Activated gamma-delta T cell treated with anti-CD3 and anti-CD28 coated beads, Interleukin-2, amount 50 U/mL, for 16 hours (primary cell): Measurements from ENCODE around the gene NUAK1.

Experiments used
- DNase-seq: peaks from one replicate; pipeline ENCODE4 v3.0.0-alpha.2; 2020; ENCODE audit warnings: low read depth

NUAK1 gene

GRCh38 chr12:106109168-106109910 is 29.4 kb downstream of the NUAK1 start:
- DNase-seq: no peak

DNA sequence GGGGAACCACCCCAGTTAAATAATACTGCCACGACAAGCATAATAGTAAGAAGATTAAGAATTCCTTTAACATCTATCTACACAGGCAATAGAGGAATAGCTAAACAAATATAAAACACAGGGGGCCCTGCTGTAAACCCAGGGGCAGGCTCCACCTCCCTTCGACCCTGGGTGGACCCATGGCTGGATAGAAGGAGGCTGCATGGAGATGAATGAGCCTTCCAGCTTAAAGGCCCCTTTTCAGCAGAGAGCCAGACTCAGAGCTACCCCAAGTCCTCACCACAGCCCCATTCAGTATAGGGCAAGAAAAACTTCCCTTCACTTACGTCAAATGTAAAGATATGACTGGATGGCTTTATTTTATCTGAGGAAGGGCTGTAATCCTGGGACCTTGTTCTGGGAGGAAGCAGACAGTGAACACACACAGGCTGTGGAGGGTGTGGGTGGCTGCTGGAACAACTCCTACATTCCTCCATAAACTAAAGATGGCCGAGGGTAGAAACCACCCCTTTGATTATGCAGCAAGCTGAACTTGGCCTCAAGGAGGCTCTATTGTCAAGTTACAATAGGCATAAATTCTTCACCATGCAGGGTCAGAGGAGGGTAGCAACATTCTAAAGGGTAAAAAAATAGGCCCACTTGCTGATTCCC is 30.4 kb downstream of the NUAK1 start:
- DNase-seq: no peak

- DNase-seq: no peak
Observed at GRCh38 chr12:106107566-106107965, 31.2 kb downstream of the NUAK1 start.

DNA sequence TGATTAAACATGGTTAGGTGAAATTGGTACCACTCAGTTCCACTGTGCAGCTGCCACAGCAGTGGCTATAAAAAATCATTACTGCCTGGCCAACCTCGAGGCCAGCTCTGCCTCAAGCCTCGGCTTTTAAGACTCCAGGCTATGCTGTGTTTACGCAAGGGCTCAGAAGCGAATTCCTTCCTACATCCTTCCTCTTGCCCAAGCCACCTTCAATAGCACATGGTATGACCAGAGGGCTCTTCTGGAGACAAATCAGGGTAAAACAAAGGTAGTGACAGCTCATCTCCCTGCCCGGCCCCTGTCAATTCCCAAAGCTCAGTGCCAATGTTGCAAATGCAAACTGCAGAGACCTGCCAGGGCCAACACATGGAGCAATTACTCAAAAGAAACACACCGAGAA is 31.9 kb downstream of the NUAK1 start:
- no peak for DNase-seq

DNA sequence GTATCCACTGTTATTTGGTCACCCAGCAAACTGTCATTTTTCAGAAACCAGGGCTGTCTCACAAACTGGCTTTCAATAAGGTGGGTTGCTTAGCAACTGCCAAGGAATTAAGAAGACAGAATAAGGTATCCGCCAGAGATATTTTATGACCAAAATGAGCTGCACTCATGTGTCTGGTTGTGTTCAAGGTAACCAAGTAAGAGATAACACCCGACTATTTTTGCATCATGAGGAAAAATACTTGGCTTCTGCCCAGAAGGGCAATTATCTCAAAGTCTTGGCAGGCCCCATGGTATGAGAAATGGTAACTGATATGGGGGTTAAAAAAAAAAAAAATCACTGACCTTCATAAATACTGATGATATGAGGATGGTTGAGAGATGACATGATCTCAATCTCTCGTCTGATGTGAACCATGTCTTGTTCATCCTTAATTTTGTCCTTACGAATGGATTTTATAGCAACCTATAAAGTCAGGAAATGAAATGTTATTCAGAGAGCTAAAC is 32.6 kb downstream of the NUAK1 start:
- DNase-seq: no peak

GRCh38 chr12:106101803-106102202 is 37.0 kb downstream of the NUAK1 start:
- DNase-seq: no peak

GRCh38 chr12:106098691-106099200 is 40.0 kb downstream of the NUAK1 start:
- DNase-seq: no peak

- no peak for DNase-seq
Observed at GRCh38 chr12:106097011-106097410, 41.7 kb downstream of the NUAK1 start.

GRCh38 chr12:106096376-106096775 is 42.4 kb downstream of the NUAK1 start:
- DNase-seq: no peak

DNA sequence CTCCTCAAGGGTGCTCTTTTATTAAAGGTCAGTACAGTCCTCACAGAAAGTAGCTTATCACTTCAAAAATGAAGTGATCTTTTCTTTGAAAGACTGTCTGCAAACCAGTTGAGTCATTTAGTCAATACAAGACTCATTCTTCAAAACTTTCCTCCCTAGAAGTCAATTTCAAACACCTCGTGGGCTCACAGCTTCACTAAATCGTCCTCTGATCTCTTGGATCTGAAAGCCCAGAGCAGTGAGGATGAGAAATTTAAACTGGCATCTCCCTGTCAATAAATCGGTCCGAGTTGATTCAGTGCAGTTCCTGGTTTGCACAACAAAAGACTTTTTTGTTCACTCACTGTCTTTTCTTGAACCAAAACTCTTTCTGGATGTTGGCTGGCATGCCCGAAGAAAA is 44.5 kb downstream of the NUAK1 start:
- DNase-seq: no peak

DNA sequence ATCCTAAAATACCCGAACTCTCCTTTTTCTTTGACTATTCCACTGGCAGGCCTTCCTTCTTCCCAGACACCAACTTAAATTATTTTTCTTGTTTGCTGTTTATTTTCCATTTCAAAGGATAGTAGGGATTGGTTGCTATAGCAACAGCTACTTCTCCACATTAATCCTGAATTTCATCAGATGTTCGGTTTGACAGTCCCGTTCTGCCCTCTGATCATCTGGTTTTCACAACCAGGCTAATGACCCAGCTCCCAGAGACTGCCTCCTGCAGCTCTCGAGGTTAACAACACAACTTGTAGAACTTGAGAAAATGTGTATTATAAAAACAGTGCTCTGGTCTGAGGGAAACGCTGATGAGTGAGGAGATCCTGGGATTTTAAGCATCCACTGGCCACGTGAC is 45.5 kb downstream of the NUAK1 start:
- no peak for DNase-seq

DNA sequence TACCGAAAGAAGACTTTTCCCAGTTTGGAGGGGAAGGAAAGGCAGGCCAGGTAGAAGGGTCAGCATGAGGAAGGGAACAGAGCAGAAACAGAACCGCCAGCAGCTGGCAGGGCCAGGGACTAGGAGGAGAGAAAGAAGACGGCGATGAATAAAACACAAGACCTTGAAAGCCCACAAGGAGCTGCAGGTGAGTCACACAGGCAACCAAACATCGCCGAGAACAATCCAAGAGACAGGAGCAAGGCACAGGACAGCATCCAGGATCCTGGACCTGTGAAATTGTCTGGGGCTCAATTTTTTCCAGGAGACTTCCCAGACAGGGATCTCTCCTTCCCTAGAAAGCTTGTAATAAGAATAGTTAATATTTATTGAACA is 47.3 kb downstream of the NUAK1 start:
- DNase-seq: no peak

DNA sequence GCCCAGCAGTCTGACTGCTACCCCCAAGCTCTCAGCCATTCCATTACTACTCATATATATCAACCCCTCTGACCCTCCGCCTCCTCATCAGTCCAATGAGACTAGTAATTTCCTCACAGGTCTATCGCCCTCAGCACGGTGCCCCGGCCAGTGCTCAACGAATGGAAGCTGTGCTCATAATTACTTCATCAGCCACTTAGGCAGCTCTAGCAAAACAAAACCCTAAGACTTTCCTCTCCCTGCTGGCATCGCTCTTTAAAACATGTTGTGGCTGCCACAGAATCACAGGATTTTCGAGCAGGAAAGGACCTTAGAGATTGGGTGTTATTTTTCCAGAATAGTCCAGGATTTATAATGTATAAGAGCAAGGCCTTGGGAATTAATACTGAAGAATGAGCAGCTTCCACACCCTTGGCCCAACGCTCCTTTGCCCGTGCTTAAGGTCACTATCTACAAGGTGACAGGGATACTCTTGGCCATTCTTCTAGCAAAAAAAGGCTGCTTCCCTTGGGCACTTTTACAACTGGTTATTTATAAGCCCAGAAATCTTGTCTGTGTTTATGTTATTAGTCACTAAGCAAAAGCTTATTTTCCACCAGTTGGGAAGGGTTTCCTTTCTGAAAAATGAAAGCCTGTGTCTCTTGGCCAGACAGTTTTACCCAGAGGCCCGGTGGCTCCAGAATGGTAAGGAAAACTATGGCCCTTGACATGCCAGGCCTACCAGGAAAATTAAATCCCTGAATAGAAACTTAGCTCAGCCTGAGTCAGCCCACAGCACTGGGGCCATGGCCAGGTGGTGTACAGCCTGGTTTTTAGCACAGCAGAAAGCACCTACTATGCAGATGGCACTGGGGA is 47.9 kb downstream of the NUAK1 start:
- no peak for DNase-seq

DNA sequence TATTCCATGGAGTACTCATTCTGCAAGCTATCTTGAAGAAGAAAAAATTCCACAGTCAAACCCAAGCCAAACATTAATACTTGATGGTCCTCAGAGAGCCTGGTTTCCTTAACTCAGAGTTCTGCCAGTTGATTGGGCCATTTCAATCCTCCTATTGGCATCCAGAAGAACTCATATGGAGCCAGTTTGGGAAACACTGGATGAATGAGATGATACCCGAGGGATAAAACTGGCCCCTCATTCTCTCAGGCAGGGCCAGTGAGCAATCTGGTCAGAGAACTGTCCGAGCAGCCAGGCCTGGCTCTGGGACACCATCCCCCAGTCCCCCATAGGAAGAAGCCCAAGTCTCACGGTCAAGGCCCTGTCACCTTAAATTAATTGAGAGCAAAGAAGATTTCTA is 48.8 kb downstream of the NUAK1 start:
- no peak for DNase-seq

- no peak for DNase-seq
Observed at GRCh38 chr12:106088811-106089485, 49.8 kb downstream of the NUAK1 start.

- no peak for DNase-seq
Observed at GRCh38 chr12:106088246-106088808, 50.4 kb downstream of the NUAK1 start.

- DNase-seq: no peak
Observed at GRCh38 chr12:106086696-106087095, 52.1 kb downstream of the NUAK1 start.

GRCh38 chr12:106085213-106085612 is 53.5 kb downstream of the NUAK1 start:
- no peak for DNase-seq

DNA sequence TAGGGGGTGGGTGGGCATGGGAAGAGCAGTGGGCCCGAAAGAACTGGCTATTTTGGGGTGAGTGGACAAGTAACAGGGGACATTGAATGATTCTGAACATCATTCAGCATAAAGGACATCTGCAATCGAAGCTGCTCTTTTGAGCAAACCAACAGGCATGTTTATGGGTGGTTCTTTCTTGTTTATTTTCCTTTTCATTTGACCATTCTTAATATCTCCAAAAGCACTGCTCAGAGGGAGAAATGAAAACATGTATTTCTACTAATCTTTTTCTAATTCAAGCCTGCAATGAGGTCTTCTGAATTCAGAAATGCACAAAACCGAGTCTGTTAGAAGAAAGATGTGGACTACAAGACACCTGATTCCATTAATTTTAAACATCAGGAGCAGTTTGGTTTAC is 54.0 kb downstream of the NUAK1 start:
- no peak for DNase-seq

DNA sequence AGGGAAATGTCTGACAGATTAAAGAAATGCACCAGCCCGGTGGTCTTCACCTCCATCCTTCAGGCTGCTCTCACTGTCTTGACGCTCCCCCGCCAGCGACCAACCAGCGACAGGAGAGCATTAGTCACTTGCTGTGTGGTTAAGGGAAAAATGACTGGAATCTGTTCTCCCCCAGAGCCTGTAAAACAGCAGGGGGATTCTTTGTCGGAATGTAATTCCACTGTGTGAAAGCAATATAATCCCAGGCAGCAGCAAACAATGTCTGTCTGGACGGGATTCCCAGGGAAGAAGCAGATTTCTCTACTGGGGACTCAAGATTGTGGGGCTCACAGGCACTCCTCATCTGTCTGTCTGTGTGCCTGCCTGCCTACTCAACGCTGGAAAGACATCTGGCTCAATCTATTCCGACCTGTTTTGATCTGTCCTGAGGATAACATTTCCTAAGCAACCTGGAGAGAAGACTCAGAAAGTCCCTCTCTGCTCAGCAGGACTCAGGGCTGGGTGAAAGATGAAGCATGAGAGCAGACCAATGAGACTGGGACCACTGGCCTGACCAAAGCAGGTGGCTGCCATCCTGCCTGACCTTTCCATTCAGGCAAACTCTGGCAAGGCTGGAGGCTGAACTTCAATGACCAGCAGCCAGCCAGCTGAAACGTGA is 54.6 kb downstream of the NUAK1 start:
- DNase-seq: no peak
